ENCODE results near the gene SPEM3.

SPEM3 gene

GRCh38 chr17:7428557-7428956 is at the start of gene SPEM3:
Gene SPEM3 (plus strand): TSS chr17:7428857. CDS start chr17:7428903, 46 bp downstream.
- no peak for DNase-seq (ENCODE audit: low spot score)

- no peak for DNase-seq (ENCODE audit: low spot score)
Observed at GRCh38 chr17:7379134-7379533, 49.5 kb upstream of the SPEM3 start.

GRCh38 chr17:7380321-7380720 is 48.3 kb upstream of the SPEM3 start:
- DNase-seq (ENCODE audit: low spot score) = no peak

GRCh38 chr17:7380855-7381683 is 47.6 kb upstream of the SPEM3 start, which contains the start of gene TNK1:
Gene TNK1 (plus strand): TSS chr17:7381089. CDS start chr17:7382927, 1,838 bp downstream.
- DNase-seq (ENCODE audit: low spot score) = no peak

GRCh38 chr17:7382901-7383300 is 45.8 kb upstream of the SPEM3 start:
- DNase-seq (ENCODE audit: low spot score) = no peak

- DNase-seq (ENCODE audit: low spot score) = no peak
Observed at GRCh38 chr17:7383371-7383741, 45.3 kb upstream of the SPEM3 start.

GRCh38 chr17:7383742-7384488 is 44.7 kb upstream of the SPEM3 start:
- peak; percentile 92 for DNase-seq (ENCODE audit: low spot score)

GRCh38 chr17:7384489-7385081 is 44.1 kb upstream of the SPEM3 start:
- DNase-seq (ENCODE audit: low spot score) = no peak

GRCh38 chr17:7388856-7389255 is 39.8 kb upstream of the SPEM3 start:
- DNase-seq (ENCODE audit: low spot score) = no peak

- DNase-seq (ENCODE audit: low spot score) = no peak
Observed at GRCh38 chr17:7389924-7390910, 38.4 kb upstream of the SPEM3 start.

- DNase-seq (ENCODE audit: low spot score) = no peak
Observed at GRCh38 chr17:7391307-7391706, 37.4 kb upstream of the SPEM3 start.

- no peak for DNase-seq (ENCODE audit: low spot score)
Observed at GRCh38 chr17:7392696-7393612, 35.7 kb upstream of the SPEM3 start.

- DNase-seq (ENCODE audit: low spot score) = peak; percentile 49
Observed at GRCh38 chr17:7393613-7394451, 34.8 kb upstream of the SPEM3 start.

- DNase-seq (ENCODE audit: low spot score) = peak; percentile 94
Observed at GRCh38 chr17:7394452-7395191, 34.0 kb upstream of the SPEM3 start, which contains the start of gene PLSCR3. Gene PLSCR3 (minus strand): TSS chr17:7394525. CDS start chr17:7394110, 415 bp downstream.

GRCh38 chr17:7396147-7396546 is 32.5 kb upstream of the SPEM3 start:
- DNase-seq (ENCODE audit: low spot score) = no peak

GRCh38 chr17:7398612-7399011 is 30.0 kb upstream of the SPEM3 start:
- DNase-seq (ENCODE audit: low spot score) = no peak

GRCh38 chr17:7403043-7403726 is 25.5 kb upstream of the SPEM3 start:
- DNase-seq (ENCODE audit: low spot score) = peak; percentile 34

GRCh38 chr17:7403727-7403976 is 25.0 kb upstream of the SPEM3 start:
- DNase-seq (ENCODE audit: low spot score) = no peak
